Stimulated activated naive CD8-positive, alpha-beta T cell treated with anti-CD3 and anti-CD28 coated beads, Interleukin-15, Interleukin-2, amounts not matched to agents 100 ng/mL and 50 ng/mL, for 24 hours (primary cell): ENCODE results near the gene IGF1R.

Source experiments
- H3K27ac Mint-ChIP-seq: one replicate; pipeline ENCODE4 v1.8.0; 2021; ENCODE audit warnings: mild to moderate bottlenecking, mixed read lengths
- H3K27me3 Mint-ChIP-seq: one replicate; pipeline ENCODE4 v1.8.0; 2021; ENCODE audit warnings: mixed read lengths
- H3K36me3 Mint-ChIP-seq: one replicate; pipeline ENCODE4 v1.8.0; 2021; ENCODE audit warnings: low read depth, mixed read lengths
- H3K4me1 Mint-ChIP-seq: one replicate; pipeline ENCODE4 v1.8.0; 2021; ENCODE audit warnings: low read depth, mixed read lengths
- H3K4me3 Mint-ChIP-seq: one replicate; pipeline ENCODE4 v1.8.0; 2021; ENCODE audit warnings: mild to moderate bottlenecking, mixed read lengths
- H3K9me3 Mint-ChIP-seq: one replicate; pipeline ENCODE4 v1.8.0; 2021; ENCODE audit warnings: mixed read lengths

The IGF1R gene

GRCh38 chr15:98729446-98730042, 81.2 kb downstream of the IGF1R start:
- H3K9me3 Mint-ChIP-seq, result no peaks in the 10 kb centered on the region
- peaks cover 3% of the 10 kb centered on the region for H3K36me3 Mint-ChIP-seq
- no peak overlapping the region for H3K4me3 Mint-ChIP-seq
- H3K27me3 Mint-ChIP-seq, result no peaks in the 10 kb centered on the region
- peaks cover 31% of the 10 kb centered on the region for H3K4me1 Mint-ChIP-seq
- no peak overlapping the region for H3K27ac Mint-ChIP-seq

GRCh38 chr15:98730860-98731711, 82.7 kb downstream of the IGF1R start:
- H3K9me3 Mint-ChIP-seq, result no peaks in the 10 kb centered on the region
- H3K4me1 Mint-ChIP-seq, result peaks cover 42% of the 10 kb centered on the region
- no peak overlapping the region for H3K27ac Mint-ChIP-seq
- no peaks in the 10 kb centered on the region for H3K27me3 Mint-ChIP-seq
- peaks cover 3% of the 10 kb centered on the region for H3K36me3 Mint-ChIP-seq
- no peak overlapping the region for H3K4me3 Mint-ChIP-seq

- Mint-ChIP-seq H3K4me3 (no peak overlapping the region), H3K4me1 (peaks cover 43% of the 10 kb centered on the region), H3K27me3 (no peaks in the 10 kb centered on the region), H3K27ac (no peak overlapping the region), H3K36me3 (peaks cover 3% of the 10 kb centered on the region), H3K9me3 (no peaks in the 10 kb centered on the region)
These were observed 83.5 kb downstream of the IGF1R start for GRCh38 chr15:98731712-98732450.

- H3K27me3 Mint-ChIP-seq, result no peaks in the 10 kb centered on the region
- no peaks in the 10 kb centered on the region for H3K9me3 Mint-ChIP-seq
- peaks cover 3% of the 10 kb centered on the region for H3K36me3 Mint-ChIP-seq
- no peak overlapping the region for H3K4me3 Mint-ChIP-seq
- peaks cover 40% of the 10 kb centered on the region for H3K4me1 Mint-ChIP-seq
- H3K27ac Mint-ChIP-seq, result no peak overlapping the region
These were observed 84.8 kb downstream of the IGF1R start for GRCh38 chr15:98733098-98733497.

- Mint-ChIP-seq H3K4me1 (peaks cover 45% of the 10 kb centered on the region), H3K27ac (no peak overlapping the region), H3K4me3 (no peak overlapping the region), H3K27me3 (no peaks in the 10 kb centered on the region), H3K36me3 (peaks cover 3% of the 10 kb centered on the region), H3K9me3 (no peaks in the 10 kb centered on the region)
These were observed 86.3 kb downstream of the IGF1R start for GRCh38 chr15:98734466-98735199.

DNA sequence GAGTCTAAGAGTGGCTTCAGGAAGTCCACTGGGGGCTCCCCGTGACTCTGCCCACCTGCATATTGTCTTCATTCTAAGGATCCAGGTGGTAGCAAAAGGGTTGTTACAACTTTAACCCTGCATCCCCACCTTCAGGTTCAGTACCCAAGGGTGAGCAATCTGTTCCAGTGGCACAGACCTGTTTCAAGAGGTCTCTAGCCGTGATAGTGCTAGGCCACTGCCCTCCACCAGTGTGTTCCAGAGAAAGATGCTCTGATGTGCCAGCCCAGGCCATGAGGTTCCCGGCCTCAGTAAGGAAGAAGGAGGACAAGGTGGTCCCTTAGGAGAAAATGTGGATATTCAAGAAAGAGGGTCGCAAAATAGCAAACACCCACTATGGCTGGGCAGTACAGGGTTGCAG, 87.0 kb downstream of the IGF1R start:
- Mint-ChIP-seq H3K4me3 (no peak overlapping the region), H3K27me3 (no peaks in the 10 kb centered on the region), H3K36me3 (peaks cover under 1% of the 10 kb centered on the region), H3K27ac (no peak overlapping the region), H3K9me3 (no peaks in the 10 kb centered on the region), H3K4me1 (peaks cover 49% of the 10 kb centered on the region)

DNA sequence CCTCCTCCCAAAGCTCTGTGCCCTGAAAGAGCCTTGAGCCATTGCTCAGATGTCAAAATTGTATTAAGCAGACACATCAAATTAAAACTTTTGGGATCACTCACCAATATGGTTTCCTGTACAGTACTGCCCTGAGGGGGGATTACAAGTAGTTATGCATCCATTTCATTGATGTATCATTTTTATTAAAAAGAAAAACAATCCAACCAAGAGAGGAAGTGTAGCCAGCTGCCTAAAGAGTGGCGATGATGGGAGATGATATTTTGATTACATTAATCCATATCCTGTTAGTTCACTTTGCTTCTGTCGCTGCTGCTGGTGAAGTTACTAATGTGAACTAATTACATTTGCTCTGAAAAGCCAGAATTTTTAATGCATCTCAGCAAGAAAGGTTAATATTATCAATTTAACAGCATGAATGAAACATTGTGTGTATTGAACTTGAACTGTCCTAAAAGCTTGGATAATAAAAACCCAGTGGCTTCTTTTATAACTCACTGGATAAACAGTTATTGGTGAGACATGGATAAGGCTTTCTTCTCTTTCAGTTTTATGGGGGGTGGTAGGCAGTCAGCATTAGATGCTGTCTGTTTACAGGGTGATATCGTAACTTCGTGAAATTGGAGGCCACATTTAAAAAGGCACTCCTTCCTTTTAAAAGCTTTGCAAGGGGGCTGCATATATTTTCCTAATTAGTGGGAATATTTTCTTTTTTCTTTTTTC, 87.7 kb downstream of the IGF1R start:
- Mint-ChIP-seq H3K27me3 (no peaks in the 10 kb centered on the region), H3K4me1 (peaks cover 53% of the 10 kb centered on the region), H3K36me3 (no peaks in the 10 kb centered on the region), H3K9me3 (no peaks in the 10 kb centered on the region), H3K27ac (no peak overlapping the region), H3K4me3 (no peak overlapping the region)

DNA sequence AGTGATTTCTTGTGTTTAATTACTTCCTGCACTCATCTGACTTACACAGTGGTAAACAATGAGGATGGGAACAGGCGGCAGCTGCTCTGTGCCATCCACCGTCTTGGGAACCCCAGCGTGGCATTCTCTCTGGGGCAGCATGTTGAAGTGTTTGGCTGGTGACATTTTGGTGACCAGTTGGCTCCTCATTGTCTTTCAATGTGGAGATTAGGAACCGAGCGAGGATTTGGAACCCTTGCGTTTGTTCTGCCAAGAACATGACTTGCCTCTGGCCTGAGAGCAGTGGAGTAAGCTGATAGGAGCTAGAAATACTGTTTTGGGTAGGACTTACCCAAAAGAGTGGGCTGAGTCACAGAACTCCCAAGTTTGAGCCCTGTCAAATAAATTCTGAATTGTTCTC, 88.8 kb downstream of the IGF1R start:
- H3K4me1 Mint-ChIP-seq, result peaks cover 53% of the 10 kb centered on the region

GRCh38 chr15:98737721-98738120, 89.4 kb downstream of the IGF1R start:
- peaks cover 53% of the 10 kb centered on the region for H3K4me1 Mint-ChIP-seq
- no peaks in the 10 kb centered on the region for H3K9me3 Mint-ChIP-seq
- no peak overlapping the region for H3K4me3 Mint-ChIP-seq
- no peak overlapping the region for H3K27ac Mint-ChIP-seq
- H3K36me3 Mint-ChIP-seq, result no peaks in the 10 kb centered on the region
- H3K27me3 Mint-ChIP-seq, result no peaks in the 10 kb centered on the region

More for the DNA sequence above, 88.8 kb downstream of the IGF1R start:
- Mint-ChIP-seq H3K36me3 (no peaks in the 10 kb centered on the region), H3K27me3 (no peaks in the 10 kb centered on the region), H3K4me3 (no peak overlapping the region), H3K9me3 (no peaks in the 10 kb centered on the region), H3K27ac (no peak overlapping the region)

DNA sequence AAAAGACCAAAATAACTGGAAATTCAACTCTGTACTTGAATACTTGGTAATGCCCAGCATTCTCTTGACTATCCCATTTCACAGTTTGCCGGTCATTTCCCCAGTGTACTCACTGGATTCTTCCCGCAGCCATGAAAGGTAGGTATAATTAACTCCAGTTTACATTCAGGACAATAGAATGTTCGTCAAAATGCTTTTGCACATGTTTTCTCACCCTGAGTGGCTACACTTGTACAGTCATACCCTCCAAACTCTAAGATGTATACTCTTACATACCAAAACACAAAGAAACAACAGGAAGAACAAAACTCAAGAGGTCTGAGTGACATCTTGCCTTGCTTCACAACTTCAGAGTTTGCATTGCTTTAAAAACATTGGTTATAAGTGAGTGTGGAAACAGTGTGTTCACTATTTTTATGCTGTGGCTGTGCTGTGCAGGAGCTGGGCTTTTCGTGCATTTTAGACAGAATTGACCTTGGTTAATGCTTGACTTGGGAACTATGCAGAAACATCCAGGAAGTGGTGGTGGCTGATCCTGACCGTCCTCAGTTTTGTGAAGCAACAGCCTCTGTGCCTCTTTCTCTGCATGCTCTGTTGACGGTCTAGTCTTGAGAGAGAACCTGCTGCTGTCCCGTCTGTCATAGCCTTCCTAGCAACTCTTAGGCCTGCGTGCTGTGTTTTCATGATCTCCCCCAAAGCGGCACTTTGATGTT, 90.5 kb downstream of the IGF1R start:
- Mint-ChIP-seq H3K27ac (no peak overlapping the region), H3K9me3 (no peaks in the 10 kb centered on the region), H3K27me3 (no peaks in the 10 kb centered on the region), H3K4me3 (no peak overlapping the region), H3K4me1 (peaks cover 58% of the 10 kb centered on the region), H3K36me3 (no peaks in the 10 kb centered on the region)

GRCh38 chr15:98740295-98740694, 92.0 kb downstream of the IGF1R start:
- no peaks in the 10 kb centered on the region for H3K36me3 Mint-ChIP-seq
- no peak overlapping the region for H3K27ac Mint-ChIP-seq
- peaks cover 57% of the 10 kb centered on the region for H3K4me1 Mint-ChIP-seq
- no peaks in the 10 kb centered on the region for H3K27me3 Mint-ChIP-seq
- H3K4me3 Mint-ChIP-seq, result no peak overlapping the region
- no peaks in the 10 kb centered on the region for H3K9me3 Mint-ChIP-seq

GRCh38 chr15:98740963-98741362, 92.6 kb downstream of the IGF1R start:
- H3K27ac Mint-ChIP-seq, result no peak overlapping the region
- no peaks in the 10 kb centered on the region for H3K36me3 Mint-ChIP-seq
- H3K4me3 Mint-ChIP-seq, result no peak overlapping the region
- H3K27me3 Mint-ChIP-seq, result no peaks in the 10 kb centered on the region
- no peaks in the 10 kb centered on the region for H3K9me3 Mint-ChIP-seq
- peaks cover 62% of the 10 kb centered on the region for H3K4me1 Mint-ChIP-seq

GRCh38 chr15:98743177-98743576, 94.8 kb downstream of the IGF1R start:
- Mint-ChIP-seq H3K4me1 (peaks cover 64% of the 10 kb centered on the region), H3K9me3 (no peaks in the 10 kb centered on the region), H3K27ac (no peak overlapping the region), H3K4me3 (no peak overlapping the region), H3K27me3 (no peaks in the 10 kb centered on the region), H3K36me3 (no peaks in the 10 kb centered on the region)

DNA sequence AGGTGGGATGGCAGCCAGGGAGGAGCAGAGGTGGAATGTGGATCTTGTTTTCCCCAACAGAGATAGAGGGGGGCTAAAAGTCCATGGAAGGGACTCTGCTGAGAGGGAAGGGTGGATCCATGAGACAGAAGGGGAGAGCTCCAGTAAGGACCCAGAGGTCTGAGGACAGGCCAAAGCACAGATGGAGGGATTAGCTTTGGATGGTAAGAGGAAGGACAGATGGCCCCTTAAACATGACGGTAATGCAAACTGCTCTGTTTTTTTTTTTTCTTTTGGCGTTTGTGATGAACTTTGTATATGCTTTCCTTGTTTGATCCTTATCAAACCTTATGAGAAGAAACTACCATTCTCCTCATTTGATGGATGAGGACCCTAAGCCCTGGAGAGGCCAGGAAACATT, 96.2 kb downstream of the IGF1R start:
- no peaks in the 10 kb centered on the region for H3K36me3 Mint-ChIP-seq
- H3K27ac Mint-ChIP-seq, result no peak overlapping the region
- H3K27me3 Mint-ChIP-seq, result no peaks in the 10 kb centered on the region
- H3K9me3 Mint-ChIP-seq, result no peaks in the 10 kb centered on the region
- H3K4me3 Mint-ChIP-seq, result no peak overlapping the region
- H3K4me1 Mint-ChIP-seq, result peaks cover 52% of the 10 kb centered on the region
